Suppressor macrophage treated with lipopolysaccharide for 1 hour (primary cell): Measurements from ENCODE around the gene IL18.
"Not testable (repeated sequence)": the region's sequence is repeated elsewhere in the genome, so short reads cannot be mapped to it uniquely, and the experiment has no call there.

Source experiments
- DNase-seq, 3 donors: peaks; one replicate each; pipeline ENCODE4 v3.0.0-alpha.2; 2020 to 2022

IL18 gene

DNA sequence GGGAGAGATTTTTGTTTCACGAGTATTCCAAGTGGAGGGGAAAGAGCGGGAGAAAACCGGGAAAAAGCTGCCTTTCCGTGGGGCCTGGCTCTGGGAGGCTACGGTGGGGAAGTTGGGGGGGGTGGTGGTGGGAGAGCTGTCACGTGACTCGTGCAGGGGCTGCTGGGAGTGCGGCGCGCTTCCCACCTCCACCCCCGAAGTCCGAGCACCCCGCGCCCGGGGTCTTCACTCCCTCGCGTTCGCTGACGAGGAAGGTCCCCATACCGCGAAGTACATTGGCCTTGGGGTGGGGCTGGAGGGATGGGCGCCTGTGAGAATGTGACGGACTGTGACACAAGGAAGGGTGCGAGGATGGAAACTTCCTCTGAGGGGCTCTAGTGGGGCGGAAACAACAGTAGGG, 3.3 kb upstream of the IL18 start, which contains the start of gene TEX12:
TEX12 (plus strand) TSS at position 228 of the 400 bp plus-strand sequence. CDS start 1,897 bp downstream, outside the sequence.
- no peak for DNase-seq

- peak; percentile 42 to 51 (median 43) for DNase-seq
These were observed 2.7 kb upstream of the IL18 start for GRCh38 chr11:112166562-112166961.

GRCh38 chr11:112165049-112165448, 1.2 kb upstream of the IL18 start:
- DNase-seq, result no peak

DNA sequence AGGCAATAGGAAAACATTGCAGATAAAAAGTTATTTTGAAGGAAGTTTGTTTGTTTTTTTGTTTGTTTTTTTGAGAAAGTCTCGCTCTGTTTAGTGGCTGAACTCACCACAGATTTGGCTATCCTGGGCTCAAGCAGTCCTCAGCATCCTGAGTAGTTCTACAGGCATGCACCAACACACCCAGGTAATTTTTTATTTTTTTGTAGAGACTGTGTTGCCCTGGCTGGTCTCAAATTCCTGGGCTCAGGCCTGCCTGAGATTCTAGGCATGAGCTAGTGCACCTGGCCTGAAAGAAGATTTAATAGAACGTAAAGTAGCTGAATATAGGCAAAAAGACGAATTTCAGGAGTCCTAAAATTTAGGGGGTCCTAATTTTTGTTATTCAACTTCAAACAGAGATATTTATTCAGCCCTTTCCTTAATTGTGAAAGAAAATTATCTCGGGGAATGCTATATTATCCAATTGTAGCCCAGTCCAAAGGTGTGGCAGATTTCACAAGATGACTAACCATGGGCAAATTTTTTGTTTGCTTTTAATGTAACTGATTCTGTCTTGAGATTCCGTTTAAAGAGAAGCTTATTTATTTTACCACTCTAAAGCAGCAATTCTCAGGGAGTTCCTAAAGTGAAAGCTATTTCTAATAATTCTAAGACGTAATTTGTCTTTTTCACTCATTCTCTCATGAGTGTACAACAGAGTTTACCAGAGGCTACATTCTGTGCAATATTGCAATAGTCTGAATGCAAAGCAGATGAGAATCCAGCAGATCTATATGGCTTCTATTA, 940 bp downstream of the IL18 start:
- DNase-seq, result peak in 1 of 3 donors; percentile 53

- not testable (repeated sequence) for DNase-seq
These were observed 1.7 kb downstream of the IL18 start for GRCh38 chr11:112162200-112162599.

DNA sequence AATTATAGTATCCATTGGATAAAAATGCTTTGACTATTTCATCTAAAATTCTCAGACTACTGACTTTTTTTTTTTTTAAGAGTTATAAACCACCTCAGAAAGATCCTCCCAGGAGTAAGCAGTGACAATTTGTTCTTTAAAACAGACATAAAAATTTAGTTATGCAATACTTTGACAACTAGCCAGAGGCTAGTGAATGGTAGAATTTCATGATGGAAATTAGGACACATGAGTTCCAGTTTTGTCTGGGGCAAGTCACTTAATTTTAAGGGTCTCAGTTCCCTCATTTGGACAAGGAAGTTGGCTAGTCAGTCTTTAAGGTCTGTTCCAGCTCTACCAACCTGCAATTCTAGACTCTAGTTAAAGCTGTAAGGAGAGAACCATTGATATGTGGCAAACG, 2.9 kb downstream of the IL18 start:
- peak; percentile 27 to 61 (median 48) for DNase-seq

GRCh38 chr11:112160091-112160848, 3.6 kb downstream of the IL18 start:
- DNase-seq, result peak in 2 of 3 donors; percentile 19 to 43

DNA sequence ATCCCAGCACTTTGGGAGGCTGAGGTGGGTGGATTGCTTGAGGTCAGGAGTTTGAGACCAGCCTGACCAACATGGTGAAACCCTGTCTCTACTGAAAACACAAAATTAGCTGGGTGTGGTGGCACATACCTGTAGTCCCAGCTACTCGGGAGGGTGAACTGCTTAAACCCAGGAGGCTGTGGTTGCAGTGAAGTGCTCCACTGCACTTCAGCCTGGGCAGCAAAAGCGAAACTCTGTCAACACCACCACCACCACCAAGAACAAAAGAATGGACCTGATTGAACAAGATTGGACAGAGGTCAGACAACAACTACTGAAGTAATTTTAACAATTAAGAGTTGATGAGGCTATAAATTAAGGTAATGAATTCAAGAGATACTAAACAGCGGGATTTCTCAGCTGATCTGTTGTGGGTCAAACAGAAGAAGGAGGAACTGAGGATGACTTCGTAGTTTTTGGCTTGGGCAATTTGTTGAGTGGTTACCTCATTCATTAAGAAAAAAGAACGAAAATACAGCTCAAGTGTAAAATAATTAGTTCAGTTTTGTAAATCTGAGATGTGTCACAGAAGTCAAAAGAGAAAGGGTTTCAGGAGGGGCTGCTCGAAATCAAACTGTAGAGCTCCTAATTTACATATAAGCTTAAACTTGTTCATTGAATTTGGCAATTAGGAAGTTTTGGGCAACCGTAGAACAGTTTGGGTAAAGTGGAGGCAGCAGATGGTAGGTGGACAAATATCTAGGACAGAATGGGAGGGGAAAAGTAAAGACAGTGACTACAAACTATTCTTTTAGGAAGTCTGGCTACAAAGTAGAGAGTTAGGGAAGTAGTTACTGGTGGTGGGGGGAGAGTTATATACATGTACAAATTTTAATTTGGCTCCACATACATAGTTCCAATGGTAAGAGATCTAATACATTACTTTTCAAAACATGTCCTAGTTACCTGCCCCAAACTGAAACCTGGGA, 4.5 kb downstream of the IL18 start:
- DNase-seq, result peak; percentile 56 to 82 (median 78)

DNA sequence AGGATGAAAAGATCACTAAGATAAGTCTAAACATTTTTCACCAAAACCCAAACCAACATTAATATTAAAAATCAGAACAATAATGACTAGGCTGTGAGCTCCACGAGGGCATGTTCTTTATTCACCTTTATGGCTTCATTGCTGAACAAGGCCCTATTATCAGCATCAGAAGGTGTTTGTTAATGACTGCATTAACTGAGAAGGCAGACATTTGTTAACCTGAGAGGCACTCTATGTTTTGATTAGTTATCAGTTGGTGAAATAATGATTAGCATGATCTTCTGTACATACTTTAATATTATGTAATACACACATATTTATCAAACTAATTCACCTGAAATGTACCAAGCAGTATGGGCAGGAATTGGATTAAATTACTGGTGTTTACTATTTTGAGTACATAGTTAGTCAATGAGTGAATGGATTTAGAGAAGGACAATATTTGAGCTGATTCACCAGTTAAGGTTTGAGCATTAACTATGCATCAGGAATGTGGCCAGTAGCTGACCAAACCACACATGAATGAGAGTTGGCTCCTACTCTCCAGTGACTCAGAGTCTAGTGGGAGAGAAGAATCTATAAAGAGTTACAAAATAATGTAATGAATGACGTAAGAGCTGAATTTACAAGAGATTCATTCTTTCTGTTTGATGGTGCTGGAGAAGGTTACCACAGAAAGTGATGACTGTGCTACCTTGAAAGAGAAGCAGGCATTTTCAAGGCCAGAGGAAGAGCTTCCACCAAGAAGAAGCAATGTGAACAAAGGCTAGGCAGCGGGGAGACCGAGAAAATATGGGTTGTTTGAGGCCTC, 6.7 kb downstream of the IL18 start:
- peak; percentile 83 to 99 (median 98) for DNase-seq

DNA sequence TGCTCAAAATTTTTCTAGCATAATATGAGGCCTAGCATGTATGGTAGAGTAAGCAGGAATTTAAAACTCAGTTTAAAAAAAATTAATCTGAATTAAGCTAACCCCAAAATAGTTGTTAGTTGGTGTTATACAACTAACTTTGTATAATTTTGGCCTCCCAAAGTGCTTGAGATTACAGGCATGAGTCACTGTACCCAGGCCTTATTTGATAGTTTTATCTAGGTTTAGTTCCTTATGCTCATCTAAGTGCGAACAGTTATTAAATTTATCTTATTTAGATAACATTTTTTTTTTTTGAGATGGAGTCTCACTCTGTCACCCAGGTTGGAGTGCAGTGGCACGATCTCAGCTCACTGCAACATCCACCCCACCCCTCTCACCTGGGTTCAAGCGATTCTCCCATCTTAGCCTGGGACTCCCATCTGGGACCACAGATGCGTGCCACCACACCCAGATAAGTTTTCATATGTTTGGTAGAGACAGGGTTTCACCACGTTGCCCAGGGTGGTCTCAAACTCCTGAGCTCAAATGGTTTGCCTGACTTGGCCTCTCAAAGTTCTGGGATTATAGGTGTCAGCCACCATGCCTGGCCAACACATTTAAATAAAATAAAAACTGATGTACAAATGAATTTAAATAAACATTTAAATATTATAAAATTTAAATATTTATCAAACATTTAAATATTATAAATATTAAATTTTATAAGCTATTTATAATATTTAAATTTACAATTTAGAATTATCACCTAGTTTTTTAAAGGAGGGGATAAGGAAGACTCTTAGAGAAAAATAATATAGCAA, 7.5 kb downstream of the IL18 start:
- DNase-seq, result no peak

- no peak for DNase-seq
These were observed 13.4 kb downstream of the IL18 start for GRCh38 chr11:112150517-112150916.

- DNase-seq, result no peak
These were observed 20.3 kb downstream of the IL18 start for GRCh38 chr11:112143597-112143996.

- DNase-seq, result no peak
These were observed 29.4 kb downstream of the IL18 start for GRCh38 chr11:112134473-112134872.

DNA sequence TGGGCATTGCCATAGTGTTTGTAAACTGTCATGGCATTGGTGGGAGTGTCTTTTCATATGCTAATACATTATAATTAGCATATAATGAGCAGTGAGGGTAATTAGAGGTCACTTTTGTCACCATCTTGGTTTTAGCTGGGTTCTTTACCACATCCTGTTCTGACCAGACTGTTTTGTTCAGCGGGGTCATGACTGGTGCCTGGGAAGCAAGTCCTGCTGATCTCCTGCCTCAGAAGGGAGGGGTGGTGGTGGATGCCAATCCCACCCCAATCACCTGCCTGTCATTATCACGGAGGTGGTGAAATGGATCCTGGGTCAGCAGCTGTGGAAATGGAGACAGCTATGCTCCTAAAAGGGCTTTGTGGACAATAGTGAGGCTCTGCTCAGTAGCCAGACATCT, 31.2 kb downstream of the IL18 start:
- DNase-seq, result no peak

DNA sequence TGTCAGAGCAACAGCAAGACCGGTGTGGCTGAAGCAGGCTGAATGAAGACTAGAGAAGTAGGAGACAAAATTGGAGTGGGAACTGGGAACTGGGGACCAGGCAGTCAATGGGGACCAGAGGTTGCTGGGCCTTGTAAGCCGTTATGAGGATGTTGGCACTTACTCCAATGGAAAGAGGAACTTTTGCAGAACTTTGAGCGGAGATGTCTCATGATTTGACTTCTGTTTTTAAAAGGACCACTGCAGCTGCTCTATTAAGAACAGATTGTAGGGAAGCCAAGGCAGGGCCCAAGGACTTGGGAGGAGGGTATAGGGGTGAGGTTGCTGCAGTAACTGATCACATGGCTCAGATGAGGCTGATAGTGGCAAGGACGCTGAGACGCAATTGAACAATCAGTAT, 34.2 kb downstream of the IL18 start:
- DNase-seq, result peak; percentile 71 to 83 (median 80)

DNA sequence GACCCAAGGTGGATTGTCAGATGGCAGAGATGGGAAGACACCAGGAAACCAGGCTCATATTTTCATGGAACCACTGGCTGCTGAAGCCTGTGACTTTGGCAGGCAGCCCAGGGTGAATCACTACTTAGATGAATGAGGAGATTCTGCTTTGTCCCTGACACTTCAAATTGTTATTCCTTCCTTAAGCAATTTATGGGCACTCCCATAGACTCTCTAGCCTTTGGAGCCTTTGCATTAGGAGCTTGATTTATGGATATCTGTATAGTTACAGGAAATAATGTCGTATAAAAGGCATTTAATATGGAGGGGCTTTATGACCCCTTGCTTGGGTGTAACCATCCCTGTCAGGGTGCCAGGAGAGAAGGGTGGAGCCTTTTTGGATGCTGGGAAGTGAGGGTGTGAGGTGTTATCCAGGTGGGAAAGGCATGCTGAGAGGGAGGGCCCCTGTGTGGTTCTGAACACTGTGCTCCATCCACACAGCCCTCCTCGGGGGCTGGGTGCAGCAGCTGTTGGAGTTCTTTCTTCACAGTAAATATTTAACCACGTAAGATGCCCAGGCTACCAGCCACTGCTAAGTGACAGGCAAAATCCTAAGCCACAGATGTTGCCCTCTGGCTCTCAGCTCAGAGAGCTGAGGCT, 35.3 kb downstream of the IL18 start:
- peak; percentile 58 to 68 (median 65) for DNase-seq

DNA sequence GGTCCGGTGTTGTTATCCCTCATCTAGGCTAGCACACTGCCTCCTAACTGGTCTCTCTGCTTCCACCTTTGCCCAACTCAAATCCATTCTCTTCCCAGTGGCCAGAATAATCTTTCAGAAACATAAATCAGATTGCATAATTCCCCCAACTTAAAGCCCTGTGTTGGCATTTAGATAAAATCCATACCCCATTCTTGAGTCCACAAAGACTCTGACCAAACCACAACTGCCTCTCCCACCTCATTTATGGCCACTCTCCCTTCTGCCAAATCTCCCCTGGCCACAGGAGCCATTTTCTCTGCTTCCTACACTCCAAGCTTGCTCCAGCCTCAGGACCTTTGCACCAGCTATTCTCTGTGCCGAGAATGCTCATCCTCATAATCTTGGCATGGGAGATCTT, 36.8 kb downstream of the IL18 start:
- DNase-seq, result no peak

DNA sequence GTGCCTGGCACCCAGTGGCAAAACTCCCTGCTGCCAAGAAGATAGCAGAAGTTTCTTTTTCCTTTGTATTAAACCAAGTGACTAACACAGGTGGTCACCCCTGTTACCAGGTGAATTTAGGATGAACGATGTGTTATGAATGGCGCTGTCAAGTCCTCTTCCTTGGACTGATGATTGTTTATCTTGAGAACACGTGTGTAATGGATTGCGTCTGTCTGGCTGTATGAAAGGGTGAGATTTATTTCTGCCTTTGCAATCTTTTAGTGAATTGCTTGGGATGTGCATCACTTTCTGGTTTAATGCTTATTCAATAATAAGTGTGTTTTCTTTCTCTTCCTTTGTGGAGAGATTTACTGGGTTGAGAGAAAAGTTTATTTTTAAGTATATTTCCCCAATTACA, 40.8 kb downstream of the IL18 start:
- DNase-seq, result no peak

GRCh38 chr11:112121981-112122615, 41.8 kb downstream of the IL18 start:
- peak; percentile 68 to 81 (median 73) for DNase-seq

DNA sequence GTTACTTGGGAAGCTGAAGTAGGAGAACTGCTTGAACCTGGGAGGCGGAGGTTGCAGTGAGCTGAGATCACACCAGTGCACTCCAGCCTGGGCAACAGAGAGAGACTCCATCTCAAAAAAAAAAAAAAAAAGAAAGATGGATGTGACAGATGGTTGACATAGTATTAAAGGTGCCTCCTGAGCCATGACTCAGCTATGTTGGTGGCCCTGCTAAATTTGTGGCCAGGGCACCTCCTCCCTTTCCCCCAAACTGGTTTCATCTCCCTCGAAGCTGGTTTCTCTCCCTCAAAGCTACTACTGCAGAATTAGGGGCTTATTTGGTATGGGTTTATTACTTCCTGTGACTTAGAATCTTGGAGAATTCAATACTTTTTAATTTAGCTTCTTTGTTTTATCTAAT, 45.7 kb downstream of the IL18 start:
- no peak for DNase-seq
